ENCODE data around the gene PCBP3. TPM values are rescaled to one million over a fixed set of nuclear protein-coding genes. Genes with fewer than 3 reads are reported as not detected.

The PCBP3 gene
- polyA plus RNA-seq, 1 donor from 2014 or later = 1.7 TPM

GRCh38 chr21:45642122-45642813 is 1.3 kb upstream of the PCBP3 start:
- no peak overlapping the region for H2AFZ ChIP-seq (ENCODE audit: low read depth, low read length)
- H3K9me3 ChIP-seq (ENCODE audit: low read length) = no peaks in the 10 kb centered on the region
- H3K9me2 ChIP-seq (ENCODE audit: insufficient read depth, low read length) = no peaks in the 10 kb centered on the region
- H3K9ac ChIP-seq (ENCODE audit: low read length) = no peak overlapping the region
- H4K20me1 ChIP-seq (ENCODE audit: insufficient read depth) = no peaks in the 10 kb centered on the region
- H3K27me3 ChIP-seq (ENCODE audit: insufficient read depth, low read depth, low read length) = peaks cover 37% of the 10 kb centered on the region
- H3K79me2 ChIP-seq (replicated peaks; ENCODE audit: insufficient read depth, low read length) = no peaks in the 10 kb centered on the region
- no peaks in the 10 kb centered on the region for H3F3A ChIP-seq (ENCODE audit: insufficient read depth, low read length, poor library complexity, severe bottlenecking)
- H3K4me2 ChIP-seq (ENCODE audit: low read length) = no peak overlapping the region
- H3K4me3 ChIP-seq (ENCODE audit: low read length) = no peak overlapping the region
- no peaks in the 10 kb centered on the region for H3K36me3 ChIP-seq (ENCODE audit: insufficient read depth, low read length)
- TF ChIP-seq CTCF (IDR thresholded peaks at IDR 0.05; ENCODE audit: poor library complexity, severe bottlenecking) = no peak
- no peak for TF ChIP-seq EZH2 (IDR thresholded peaks at IDR 0.05; ENCODE audit: borderline replicate concordance, insufficient read depth, low read length, poor library complexity, severe bottlenecking)
- TF ChIP-seq TAF1 (IDR thresholded peaks at IDR 0.05; ENCODE audit: low read depth) = no peak
- TF ChIP-seq RAD21 (conservative IDR thresholded peaks at IDR 0.05) = no peak
- TF ChIP-seq EP300 (conservative IDR thresholded peaks at IDR 0.05; ENCODE audit: poor library complexity, severe bottlenecking) = no peak
- TF ChIP-seq MXI1 (conservative IDR thresholded peaks at IDR 0.05; ENCODE audit: poor library complexity, severe bottlenecking) = no peak
- no peak for TF ChIP-seq SMC3 (conservative IDR thresholded peaks at IDR 0.05; ENCODE audit: poor library complexity)
- no peak for TF ChIP-seq REST (IDR thresholded peaks at IDR 0.05; ENCODE audit: borderline replicate concordance)
- TF ChIP-seq POLR2AphosphoS5 (IDR thresholded peaks at IDR 0.05) = no peak
- H3K27ac ChIP-seq (ENCODE audit: low read length) = no peak overlapping the region

GRCh38 chr21:45644041-45644906 is 749 bp downstream of the PCBP3 start:
- Histone ChIP-seq H3K79me2 (replicated peaks; ENCODE audit: insufficient read depth, low read length) (no peaks in the 10 kb centered on the region), H3K9ac (ENCODE audit: low read length) (peak overlapping the region; percentile 16), H4K20me1 (ENCODE audit: insufficient read depth) (no peaks in the 10 kb centered on the region), H3K27ac (ENCODE audit: low read length) (no peak overlapping the region), H3K4me2 (ENCODE audit: low read length) (no peak overlapping the region), H2AFZ (ENCODE audit: low read depth, low read length) (no peak overlapping the region), H3K9me3 (ENCODE audit: low read length) (no peaks in the 10 kb centered on the region), H3K9me2 (ENCODE audit: insufficient read depth, low read length) (no peaks in the 10 kb centered on the region), H3F3A (ENCODE audit: insufficient read depth, low read length, poor library complexity, severe bottlenecking) (no peaks in the 10 kb centered on the region), H3K36me3 (ENCODE audit: insufficient read depth, low read length) (no peaks in the 10 kb centered on the region), H3K27me3 (ENCODE audit: insufficient read depth, low read depth, low read length) (peaks cover 37% of the 10 kb centered on the region), H3K4me3 (ENCODE audit: low read length) (peak overlapping the region; percentile 60)
- TF ChIP-seq RAD21 (conservative IDR thresholded peaks at IDR 0.05) (no peak), EZH2 (IDR thresholded peaks at IDR 0.05; ENCODE audit: borderline replicate concordance, insufficient read depth, low read length, poor library complexity, severe bottlenecking) (no peak), CTCF (IDR thresholded peaks at IDR 0.05; ENCODE audit: poor library complexity, severe bottlenecking) (no peak), POLR2AphosphoS5 (IDR thresholded peaks at IDR 0.05) (no peak), SMC3 (conservative IDR thresholded peaks at IDR 0.05; ENCODE audit: poor library complexity) (no peak), MXI1 (conservative IDR thresholded peaks at IDR 0.05; ENCODE audit: poor library complexity, severe bottlenecking) (no peak), EP300 (conservative IDR thresholded peaks at IDR 0.05; ENCODE audit: poor library complexity, severe bottlenecking) (no peak), REST (IDR thresholded peaks at IDR 0.05; ENCODE audit: borderline replicate concordance) (no peak), TAF1 (IDR thresholded peaks at IDR 0.05; ENCODE audit: low read depth) (no peak)

All from neural cell (in vitro differentiated cells).